KOPT-K1 (cell line): ENCODE measurements around the gene WRAP73.

Experiments used
- H3K27ac ChIP-seq: fragments of 200-600 bp; sonication (generic); 2 replicates; pipeline ENCODE4 v1.5.1; 2016; ENCODE audit warnings: antibody characterized with exemption, mild to moderate bottlenecking, low read depth, low read length; ENCODE audit not compliant: poor library complexity, severe bottlenecking
- H3K36me3 ChIP-seq: fragments of 200-600 bp; sonication (generic); 2 replicates; pipeline ENCODE4 v1.5.1; 2017; ENCODE audit warnings: antibody characterized with exemption, mild to moderate bottlenecking, low read length, moderate library complexity; ENCODE audit not compliant: insufficient read depth
- H3K9me3 ChIP-seq: fragments of 200-600 bp; sonication (generic); 2 replicates; pipeline ENCODE4 v1.5.1; 2017; ENCODE audit warnings: antibody characterized with exemption, low read length, mild to moderate bottlenecking; ENCODE audit not compliant: insufficient read depth, poor library complexity, severe bottlenecking

Gene WRAP73

DNA sequence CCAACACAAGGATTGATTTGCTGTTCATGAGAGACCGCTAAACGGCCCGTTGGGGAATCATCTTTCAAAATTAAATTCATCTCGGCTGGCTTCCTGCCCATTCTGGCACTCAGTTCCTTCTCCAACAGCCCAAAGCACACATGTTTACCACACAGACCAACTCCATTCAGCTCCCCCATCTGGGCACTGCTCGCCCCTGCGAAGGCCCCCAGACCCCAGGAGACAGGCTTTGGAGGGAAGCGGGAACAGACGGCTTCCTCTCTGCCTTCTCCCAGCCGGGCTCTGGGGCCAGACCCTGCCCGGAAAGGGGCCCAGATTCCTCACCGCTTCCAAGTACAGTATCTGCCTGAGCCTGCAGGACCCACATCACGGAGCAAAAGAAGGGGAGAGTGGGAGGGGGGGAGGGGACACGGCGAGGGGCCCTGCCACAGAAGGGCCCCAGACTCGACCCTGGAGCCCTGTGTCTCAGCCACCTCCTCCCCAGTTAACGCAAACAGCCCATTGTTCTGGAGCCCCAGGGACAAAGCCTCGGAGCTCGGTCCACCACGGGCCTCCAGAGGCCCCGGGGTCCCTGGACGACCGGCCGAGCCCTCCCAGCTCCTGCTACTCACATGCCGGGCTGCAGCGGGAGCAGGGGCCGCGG lies 39.3 kb downstream of the WRAP73 start:
- Histone ChIP-seq H3K36me3 (no peaks in the 10 kb centered on the region), H3K9me3 (no peaks in the 10 kb centered on the region), H3K27ac (no peak overlapping the region)

DNA sequence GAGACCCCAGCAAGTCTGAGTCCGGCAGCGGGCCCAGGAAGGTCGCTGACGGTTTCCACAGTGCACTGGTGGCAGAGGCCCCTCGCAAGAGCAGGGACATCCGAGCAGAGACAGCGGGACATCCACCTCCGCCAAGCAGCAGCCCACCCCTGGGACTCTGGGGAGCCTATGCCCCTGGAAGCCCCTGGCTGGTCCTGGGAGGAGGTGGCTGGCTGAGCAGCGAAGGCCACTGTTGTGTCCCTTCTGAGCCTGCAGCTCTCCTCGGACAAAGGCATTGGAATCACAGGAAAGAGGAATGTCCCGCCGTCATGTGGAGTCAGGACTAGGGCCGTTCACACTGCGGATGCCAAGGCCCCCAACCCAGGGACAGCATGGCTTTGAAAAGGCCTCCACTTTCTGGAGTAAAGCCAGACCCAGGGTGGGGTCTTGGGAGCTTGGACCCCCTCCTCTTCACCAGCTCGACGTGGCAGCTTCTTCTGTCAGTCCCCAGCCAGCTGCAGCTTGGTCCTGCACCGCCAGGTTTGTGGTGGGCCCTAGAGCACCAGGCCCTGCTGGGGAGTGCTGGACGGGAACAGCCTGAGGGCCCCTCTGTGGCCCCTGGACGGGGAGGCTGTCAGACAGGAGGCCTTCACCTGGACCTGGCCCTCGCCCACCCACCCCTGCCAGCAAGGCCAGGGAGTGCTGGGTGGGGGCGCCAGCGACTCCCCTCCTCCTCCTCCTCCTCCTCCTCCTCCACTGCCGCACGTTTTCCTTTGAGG lies 40.0 kb downstream of the WRAP73 start:
- H3K27ac ChIP-seq = no peak overlapping the region
- H3K9me3 ChIP-seq = no peaks in the 10 kb centered on the region
- H3K36me3 ChIP-seq = no peaks in the 10 kb centered on the region

DNA sequence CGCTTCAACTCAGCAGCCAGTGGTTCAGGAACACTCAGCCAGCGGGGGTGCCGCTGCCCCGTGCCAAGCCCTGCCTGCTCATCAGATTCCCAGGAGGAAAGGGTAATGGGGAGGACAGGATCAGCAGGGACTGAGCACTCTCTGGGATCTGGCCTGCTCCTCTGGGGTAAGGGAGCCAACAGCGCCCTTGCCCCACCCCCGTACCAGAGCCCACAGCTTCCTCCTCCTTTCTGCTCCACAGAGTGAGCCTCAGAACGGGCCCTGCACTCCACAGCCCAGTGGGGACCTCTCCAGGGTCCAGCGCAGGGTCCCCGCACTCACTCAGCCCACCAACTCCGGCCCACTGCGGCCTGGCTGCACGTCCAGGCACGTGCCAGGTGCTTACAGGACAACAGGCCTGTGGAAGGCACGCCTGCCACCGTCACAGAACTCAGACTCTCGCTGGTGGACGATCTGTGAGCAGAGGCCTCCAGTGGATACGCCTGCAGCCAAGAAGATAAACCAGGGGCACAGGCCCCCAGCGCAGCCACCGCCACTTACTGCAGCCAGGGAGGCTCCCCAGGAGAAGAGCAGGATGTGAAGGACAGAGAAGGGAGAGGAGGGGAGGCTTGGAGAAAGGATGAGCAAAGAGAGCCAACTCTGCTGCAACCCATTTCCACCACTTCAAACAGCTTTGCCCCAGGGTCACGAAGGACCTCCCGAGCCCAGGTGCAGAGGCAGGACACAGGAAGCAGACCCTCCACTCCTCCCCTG lies 40.7 kb downstream of the WRAP73 start:
- no peaks in the 10 kb centered on the region for H3K36me3 ChIP-seq
- no peak overlapping the region for H3K27ac ChIP-seq
- no peaks in the 10 kb centered on the region for H3K9me3 ChIP-seq

DNA sequence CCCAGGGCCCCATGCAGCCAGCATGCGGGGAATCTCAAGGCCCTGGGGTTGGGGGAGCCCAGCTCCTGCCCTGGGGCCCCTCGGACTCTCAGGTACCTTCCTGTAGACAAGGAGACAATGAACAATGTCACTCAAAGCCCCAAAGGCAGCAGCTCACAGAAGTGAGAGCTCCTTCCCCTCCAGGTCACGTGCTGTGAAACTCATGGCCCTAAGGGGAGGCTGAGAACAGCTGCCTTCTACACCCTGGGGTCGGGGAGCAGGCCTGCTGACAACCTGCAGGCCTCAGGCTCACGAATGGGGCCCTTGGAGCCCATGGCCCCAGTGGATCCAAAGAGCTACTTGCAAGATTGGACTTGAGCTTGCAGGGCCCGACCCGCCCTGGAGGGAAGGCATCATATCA lies 41.7 kb downstream of the WRAP73 start:
- Histone ChIP-seq H3K9me3 (no peaks in the 10 kb centered on the region), H3K27ac (no peak overlapping the region), H3K36me3 (no peaks in the 10 kb centered on the region)

DNA sequence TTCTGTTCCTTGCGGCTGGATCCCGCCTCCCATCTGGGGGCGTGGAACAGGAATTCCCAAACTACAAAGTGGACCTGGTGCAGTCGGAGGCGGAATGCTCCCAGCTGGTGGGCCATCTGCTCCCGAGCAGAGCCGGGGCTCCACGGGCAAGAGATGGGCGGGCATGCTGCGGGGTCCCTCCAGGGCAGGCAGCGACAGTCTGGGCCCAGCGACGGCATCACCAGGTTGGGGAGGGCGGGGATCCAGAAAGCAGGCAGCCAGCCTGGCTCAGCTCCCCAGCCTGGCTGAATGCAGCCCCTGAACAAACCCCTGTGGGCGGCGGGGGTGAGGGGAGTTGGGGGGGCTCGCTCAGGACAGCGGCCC lies 42.2 kb downstream of the WRAP73 start:
- Histone ChIP-seq H3K36me3 (no peaks in the 10 kb centered on the region), H3K9me3 (no peaks in the 10 kb centered on the region), H3K27ac (no peak overlapping the region)

DNA sequence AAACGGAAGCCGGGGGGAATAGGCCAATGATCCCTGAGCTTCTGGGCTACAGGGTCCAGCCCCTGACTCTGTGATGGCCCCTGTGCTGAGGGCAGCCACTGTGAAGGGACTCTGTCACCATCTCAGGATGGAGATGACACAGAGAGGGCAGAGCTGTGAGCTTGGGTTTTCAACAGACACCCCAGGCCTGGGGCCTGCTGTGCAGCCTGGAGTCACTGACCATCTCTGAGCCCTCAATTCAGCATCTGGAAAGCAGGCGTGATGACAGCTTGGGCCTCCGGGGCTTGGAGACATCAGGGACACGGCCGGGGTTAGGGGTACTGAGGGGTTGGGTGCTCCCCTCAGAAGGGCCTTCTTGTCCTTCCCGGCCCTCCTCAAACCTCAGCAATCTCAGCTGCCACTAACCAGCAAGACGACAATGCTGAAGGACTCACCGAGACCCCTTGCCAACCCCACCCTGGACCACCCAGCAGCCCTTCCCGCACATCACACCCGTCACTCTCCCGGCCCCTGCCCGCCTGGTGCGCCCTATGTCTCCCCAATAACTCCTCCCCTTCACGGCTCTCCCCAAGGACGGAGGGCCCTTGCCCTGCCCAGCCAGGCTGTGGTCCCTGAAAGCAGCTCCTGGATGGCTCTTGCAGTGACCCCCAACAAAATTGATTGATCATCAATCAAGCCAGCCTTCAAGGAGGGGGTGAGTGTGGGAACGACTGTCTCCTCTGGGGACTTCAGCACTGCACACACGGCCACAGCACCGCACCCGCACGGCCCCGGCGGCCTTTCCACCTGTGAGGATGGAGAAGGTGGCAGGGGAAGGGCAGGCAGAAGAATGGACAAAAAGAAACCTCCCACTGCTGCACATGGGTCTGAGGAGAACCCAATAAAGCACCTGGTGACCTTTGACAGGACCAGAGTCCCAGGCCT lies 42.9 kb downstream of the WRAP73 start:
- Histone ChIP-seq H3K36me3 (no peaks in the 10 kb centered on the region), H3K27ac (no peak overlapping the region), H3K9me3 (no peaks in the 10 kb centered on the region)

DNA sequence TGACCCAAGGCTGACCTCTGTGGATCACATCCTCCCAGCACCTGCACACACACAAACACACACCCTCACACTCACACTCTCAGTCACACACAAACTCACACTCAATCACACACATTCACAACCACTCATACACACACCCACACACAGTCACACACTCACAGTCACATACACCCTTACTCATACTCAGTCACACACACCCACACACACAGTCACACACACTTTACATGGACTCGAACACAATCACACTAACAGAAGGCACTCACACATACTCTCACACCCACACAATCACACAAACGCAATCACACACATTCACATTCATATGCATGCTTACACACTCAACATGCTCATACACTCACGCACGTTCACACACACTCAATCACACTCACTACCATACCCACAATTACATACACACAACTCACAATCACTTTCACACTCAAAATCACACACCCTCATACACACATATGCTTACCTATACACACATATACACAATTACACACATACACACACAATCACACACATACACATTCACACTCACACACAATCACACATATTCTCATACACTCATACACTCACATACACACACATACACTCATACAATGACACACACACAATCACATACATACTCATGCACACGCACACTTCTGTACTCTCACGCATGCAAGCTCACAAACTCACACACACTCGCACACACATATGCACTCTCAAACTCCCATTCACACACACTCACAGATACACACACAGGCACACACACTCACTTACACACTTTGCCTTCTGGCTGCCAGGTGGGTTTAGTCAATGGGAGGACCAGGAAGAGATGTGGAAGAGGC lies 44.7 kb downstream of the WRAP73 start:
- no peaks in the 10 kb centered on the region for H3K9me3 ChIP-seq
- H3K36me3 ChIP-seq = no peaks in the 10 kb centered on the region
- H3K27ac ChIP-seq = no peak overlapping the region

DNA sequence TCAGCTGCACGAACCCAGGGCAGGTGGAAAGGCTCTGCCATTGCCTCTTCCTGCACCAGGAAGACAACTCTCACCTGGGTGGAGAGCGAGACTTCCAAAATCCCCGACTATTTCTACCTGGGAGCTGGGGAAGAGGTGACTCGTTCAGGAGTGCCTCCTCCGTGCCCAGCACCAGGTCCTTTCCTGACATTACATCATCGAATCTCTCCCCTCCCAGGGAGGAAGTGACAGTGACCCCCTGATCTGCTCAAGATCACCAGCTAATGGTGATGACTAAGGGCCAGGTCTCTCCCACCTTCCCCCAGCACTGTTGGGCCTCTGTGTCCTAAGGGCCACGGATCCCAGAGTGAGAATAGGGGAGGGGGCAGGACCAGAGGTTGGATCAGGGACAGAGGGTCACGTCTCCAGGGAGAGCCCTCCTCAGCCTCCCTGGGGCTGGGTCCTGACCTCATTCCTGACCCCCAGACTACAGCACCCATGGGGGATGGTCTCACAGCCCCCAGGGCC lies 45.4 kb downstream of the WRAP73 start:
- no peaks in the 10 kb centered on the region for H3K9me3 ChIP-seq
- H3K36me3 ChIP-seq = no peaks in the 10 kb centered on the region
- H3K27ac ChIP-seq = no peak overlapping the region

DNA sequence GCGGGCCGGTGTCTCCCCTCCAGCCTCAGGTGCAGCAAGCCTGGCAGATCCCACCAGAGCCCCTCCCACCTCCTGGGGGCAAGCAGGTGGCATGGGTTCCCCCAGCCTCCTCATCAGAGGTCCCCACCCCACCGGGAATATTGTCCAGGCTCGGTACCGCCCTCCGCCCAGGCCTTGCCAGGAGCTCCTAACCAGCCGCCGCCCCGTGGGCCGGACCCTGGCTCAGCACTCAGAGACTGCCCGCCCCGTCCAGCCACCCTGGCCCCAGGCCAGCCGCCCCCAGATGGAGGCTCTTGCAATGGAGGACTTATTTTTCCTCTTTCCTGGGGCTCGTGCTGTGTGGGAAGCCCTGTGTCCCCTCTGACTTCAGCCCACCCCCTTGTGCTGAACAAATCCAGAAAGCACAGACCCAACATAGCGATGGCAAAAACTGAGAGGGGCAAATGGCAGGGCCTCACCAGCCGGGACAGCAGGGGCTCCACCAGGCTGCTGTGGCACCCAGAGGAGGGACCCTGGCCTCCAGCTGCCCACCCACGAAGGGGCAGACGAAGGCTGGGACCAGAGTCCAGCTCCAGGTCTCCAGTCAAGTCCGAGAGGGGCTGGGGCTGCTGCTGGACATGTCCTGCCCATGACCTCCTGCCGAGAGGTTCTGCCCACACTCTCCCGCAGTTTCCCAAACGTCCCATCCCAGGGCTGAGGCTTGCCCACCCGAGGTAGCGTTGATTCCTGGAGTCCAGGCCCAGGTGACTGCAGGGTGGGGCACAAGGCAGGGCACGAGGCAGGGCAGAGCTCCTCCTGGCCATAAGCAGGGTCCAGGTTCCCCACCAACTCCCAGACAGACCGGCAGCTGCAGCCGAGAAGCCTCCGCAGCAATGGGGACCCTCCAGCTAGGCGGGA lies 46.1 kb downstream of the WRAP73 start:
- H3K9me3 ChIP-seq = no peaks in the 10 kb centered on the region
- no peak overlapping the region for H3K27ac ChIP-seq
- no peaks in the 10 kb centered on the region for H3K36me3 ChIP-seq

DNA sequence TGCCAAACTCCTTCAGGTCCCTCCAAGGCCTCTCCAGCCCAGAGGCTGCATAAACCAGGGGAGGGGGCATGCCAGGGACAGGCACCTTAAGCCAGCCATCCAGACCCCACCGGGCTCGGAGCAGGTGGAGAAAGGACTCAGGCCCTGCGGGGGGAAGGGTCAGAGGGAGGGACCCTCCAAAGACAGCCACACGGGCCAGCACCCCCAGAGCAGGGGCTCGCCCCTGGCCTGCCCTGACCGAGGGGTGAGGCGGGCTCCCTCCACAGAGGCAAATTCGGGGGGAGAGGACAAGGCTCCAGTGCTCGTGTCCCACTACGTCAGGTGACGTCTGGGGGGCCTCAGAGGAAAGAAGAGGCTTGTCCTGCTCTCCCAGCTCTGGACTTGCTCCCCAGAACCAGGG lies 46.7 kb downstream of the WRAP73 start:
- H3K9me3 ChIP-seq = no peaks in the 10 kb centered on the region
- no peak overlapping the region for H3K27ac ChIP-seq
- H3K36me3 ChIP-seq = no peaks in the 10 kb centered on the region

DNA sequence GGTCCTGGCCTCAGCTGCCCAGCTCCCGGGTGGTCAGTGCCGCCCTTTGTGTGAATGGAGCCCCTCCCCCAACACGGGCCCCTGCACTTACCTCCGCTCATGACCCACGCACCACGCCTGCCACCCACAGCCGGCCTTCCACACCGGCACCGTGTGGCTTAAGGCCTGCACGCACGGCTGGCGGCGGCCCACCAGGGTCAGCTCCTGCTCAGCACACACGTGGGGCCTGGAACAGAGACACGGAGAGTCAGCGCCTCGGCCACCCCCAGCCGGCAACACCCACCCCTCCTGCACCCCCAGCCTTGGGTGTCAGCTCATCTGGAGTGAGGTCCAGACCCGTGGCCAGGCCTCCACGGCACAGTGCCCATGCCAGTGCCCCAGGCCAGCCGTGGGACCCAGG lies 47.5 kb downstream of the WRAP73 start:
- no peaks in the 10 kb centered on the region for H3K9me3 ChIP-seq
- no peaks in the 10 kb centered on the region for H3K36me3 ChIP-seq
- no peak overlapping the region for H3K27ac ChIP-seq

DNA sequence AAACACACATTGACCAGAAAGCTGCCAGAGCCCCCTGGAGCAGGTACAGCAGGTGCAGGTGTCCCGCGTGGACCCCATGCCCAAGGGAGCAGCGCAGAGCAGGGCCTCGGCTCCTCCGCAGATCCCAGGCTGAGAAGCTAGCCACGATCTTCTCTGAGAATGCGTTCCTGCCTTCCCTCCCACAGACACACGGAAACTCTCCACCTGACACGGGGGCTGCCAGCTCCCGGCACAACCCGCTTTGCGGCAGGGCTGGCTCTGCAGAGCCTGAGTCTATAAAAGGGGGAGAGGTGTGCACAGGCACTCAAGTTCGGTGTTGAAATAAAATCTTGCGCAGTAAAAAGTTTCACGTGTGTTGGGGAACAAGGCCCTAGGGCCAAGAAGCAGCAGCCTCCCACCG lies 48.2 kb downstream of the WRAP73 start:
- H3K27ac ChIP-seq = no peak overlapping the region
- no peaks in the 10 kb centered on the region for H3K36me3 ChIP-seq
- no peaks in the 10 kb centered on the region for H3K9me3 ChIP-seq

DNA sequence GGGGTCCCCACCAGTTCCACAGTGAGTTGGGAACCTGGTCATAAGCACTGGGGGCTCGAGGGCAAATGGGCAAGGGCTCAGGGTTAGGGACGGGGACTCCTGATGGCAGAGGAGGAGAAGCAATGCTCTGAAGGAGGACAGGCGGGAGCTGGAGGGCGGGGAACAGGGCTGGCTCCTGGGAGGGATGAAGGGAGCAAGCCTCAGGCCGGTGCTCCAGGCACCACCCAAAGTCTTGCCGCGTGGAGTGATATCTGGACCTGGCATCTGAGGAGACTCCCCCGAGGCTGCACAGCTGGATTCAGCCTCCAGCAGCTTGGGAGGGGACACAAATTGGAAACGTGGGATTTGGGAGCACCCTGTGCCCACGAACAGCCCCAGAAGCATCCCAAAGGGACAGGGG lies 49.5 kb downstream of the WRAP73 start:
- H3K9me3 ChIP-seq = no peaks in the 10 kb centered on the region

More for the DNA sequence above, 49.5 kb downstream of the WRAP73 start:
- Histone ChIP-seq H3K36me3 (no peaks in the 10 kb centered on the region), H3K27ac (peak overlapping the region; percentile 71)
